Peyer's patch (tissue), 4 donors: ENCODE measurements around the gene TTC12. TPM values are rescaled to one million over a fixed set of nuclear protein-coding genes. Genes with fewer than 3 reads are reported as not detected.

ENCODE experiments used
- DNase-seq, 3 donors: peaks; one replicate each; pipeline ENCODE4 v3.0.0-alpha.2; 2017 to 2019
- H3K27ac ChIP-seq, 4 donors: fragments of 200-600 bp; sonication (generic); one replicate each; pipeline ENCODE4 v1.5.1; 2016 to 2019
- H3K27me3 ChIP-seq, 2 donors: fragments of 200-600 bp; sonication (generic); one replicate each; pipeline ENCODE4 v1.5.1; 2019
- H3K36me3 ChIP-seq, 3 donors: fragments of 200-600 bp; sonication (generic); one replicate each; pipeline ENCODE4 v1.5.1; 2016 to 2019
- H3K4me1 ChIP-seq, 4 donors: fragments of 200-600 bp; sonication (generic); one replicate each; pipeline ENCODE4 v1.5.1; 2016 to 2019
- H3K4me3 ChIP-seq, 4 donors: fragments of 200-600 bp; sonication (generic); 1 replicate in 3 of 4; 2 replicates in 1 of 4; pipeline ENCODE4 v1.5.1; 2016 to 2019; ENCODE audit warnings: mild to moderate bottlenecking in 1 of 4
- H3K9me3 ChIP-seq, 4 donors: fragments of 200-600 bp; sonication (generic); one replicate each; pipeline ENCODE4 v1.5.1; 2016 to 2019; ENCODE audit warnings: mild to moderate bottlenecking in 1 of 4
- CTCF ChIP-seq, 6 experiments: fragments of 450-650 bp in 4 of 6; fragments of 200-600 bp in 2 of 6; sonication (generic) in 1 of 6; IDR thresholded peaks; one replicate each; pipeline ENCODE4 v1.5.1; 2017 to 2019; ENCODE audit warnings: antibody characterized with exemption in 6 of 6, mild to moderate bottlenecking in 3 of 6, moderate library complexity in 1 of 6
- POLR2A ChIP-seq, 2 donors: fragments of 450-650 bp; IDR thresholded peaks; one replicate each; pipeline ENCODE4 v1.5.1; 2017; ENCODE audit warnings: antibody characterized with exemption in 2 of 2, mild to moderate bottlenecking in 2 of 2, moderate library complexity in 2 of 2
- total RNA-seq, 4 donors: library from RNA; depleted of rRNA; stranded (reverse); fragments of >200 nt; gene quantifications; one replicate each; pipeline ENCODE4 v1.1.0, GENCODE V29; 2016

The TTC12 gene
- total RNA-seq, 4 donors from 2014 or later = 6.3 to 62.7 (median 19.8) TPM

GRCh38 chr11:113341388-113342165 lies 27.2 kb downstream of the TTC12 start:
- Histone ChIP-seq H3K4me3 (no peak overlapping the region), H3K4me1 (no peaks in the 10 kb centered on the region), H3K27me3 (no peaks in the 10 kb centered on the region), H3K9me3 (no peaks in the 10 kb centered on the region), H3K27ac (no peak overlapping the region), H3K36me3 (peaks cover 0 to 48% (median 0%) of the 10 kb centered on the region in 3 donors)
- TF ChIP-seq CTCF (IDR thresholded peaks at IDR 0.05) (no peak), POLR2A (IDR thresholded peaks at IDR 0.05) (no peak)
- no peak for DNase-seq

- H3K4me1 ChIP-seq = no peaks in the 10 kb centered on the region
- H3K27ac ChIP-seq = no peak overlapping the region
- no peaks in the 10 kb centered on the region for H3K27me3 ChIP-seq
- no peak for DNase-seq
- H3K36me3 ChIP-seq = peaks cover 0 to 20% (median 0%) of the 10 kb centered on the region in 3 donors
- H3K9me3 ChIP-seq = no peaks in the 10 kb centered on the region
- H3K4me3 ChIP-seq = no peak overlapping the region
- TF ChIP-seq CTCF (IDR thresholded peaks at IDR 0.05) (no peak), POLR2A (IDR thresholded peaks at IDR 0.05) (no peak)
Observed at GRCh38 chr11:113345978-113346377, 31.6 kb downstream of the TTC12 start.

- DNase-seq = no peak
- H3K27ac ChIP-seq = no peak overlapping the region
- H3K36me3 ChIP-seq = peaks cover 0 to 11% (median 0%) of the 10 kb centered on the region in 3 donors
- TF ChIP-seq POLR2A (IDR thresholded peaks at IDR 0.05) = no peak
- TF ChIP-seq CTCF (IDR thresholded peaks at IDR 0.05) = no peak
- no peaks in the 10 kb centered on the region for H3K9me3 ChIP-seq
- no peaks in the 10 kb centered on the region for H3K4me1 ChIP-seq
- no peak overlapping the region for H3K4me3 ChIP-seq
- no peaks in the 10 kb centered on the region for H3K27me3 ChIP-seq
Observed at GRCh38 chr11:113349528-113349927, 35.1 kb downstream of the TTC12 start.

GRCh38 chr11:113350336-113351067 lies 36.1 kb downstream of the TTC12 start:
- no peak for DNase-seq
- peaks cover 0 to 4% (median 0%) of the 10 kb centered on the region in 4 donors for H3K9me3 ChIP-seq
- H3K4me1 ChIP-seq = no peaks in the 10 kb centered on the region
- TF ChIP-seq CTCF (IDR thresholded peaks at IDR 0.05) (no peak), POLR2A (IDR thresholded peaks at IDR 0.05) (no peak)
- H3K4me3 ChIP-seq = no peak overlapping the region
- peaks cover 0 to 15% (median 0%) of the 10 kb centered on the region in 3 donors for H3K36me3 ChIP-seq
- H3K27ac ChIP-seq = no peak overlapping the region
- no peaks in the 10 kb centered on the region for H3K27me3 ChIP-seq

GRCh38 chr11:113351068-113351450 lies 36.7 kb downstream of the TTC12 start:
- no peak for DNase-seq
- H3K27me3 ChIP-seq = no peaks in the 10 kb centered on the region
- TF ChIP-seq POLR2A (IDR thresholded peaks at IDR 0.05) (no peak), CTCF (IDR thresholded peaks at IDR 0.05) (no peak)
- no peak overlapping the region for H3K4me3 ChIP-seq
- no peaks in the 10 kb centered on the region for H3K4me1 ChIP-seq
- H3K36me3 ChIP-seq = peaks cover 0 to 18% (median 0%) of the 10 kb centered on the region in 3 donors
- H3K9me3 ChIP-seq = peaks cover 0 to 8% (median 0%) of the 10 kb centered on the region in 4 donors
- H3K27ac ChIP-seq = no peak overlapping the region
